Measurements from ENCODE around the gene IER3IP1. TPM values are rescaled to one million over a fixed set of nuclear protein-coding genes. Genes with fewer than 3 reads are reported as not detected.

The IER3IP1 gene
- total RNA-seq, 2 experiments from 2014 or later: 1.5 to 2.3 TPM

DNA sequence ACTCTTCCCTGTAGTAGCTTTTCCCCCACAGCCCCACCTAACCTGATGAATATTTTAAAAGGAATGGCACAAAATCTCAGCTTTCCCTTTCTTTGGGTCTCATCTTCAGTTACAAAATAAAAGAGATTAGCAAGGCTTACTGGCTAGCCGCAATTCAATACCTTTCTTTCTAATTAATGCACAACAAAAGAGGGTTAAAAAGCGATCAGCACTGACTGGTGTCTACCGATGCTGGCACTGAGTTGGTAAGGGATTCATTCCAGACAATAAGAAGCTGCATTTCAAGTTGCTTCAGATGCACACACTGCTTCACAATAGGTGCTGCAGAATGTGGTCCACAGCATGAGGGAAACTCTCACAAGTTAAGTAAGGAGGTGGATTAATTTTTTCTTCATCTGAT, 67.8 kb downstream of the IER3IP1 start:
- H3K4me3 Mint-ChIP-seq: no peak overlapping the region
- DNase-seq (no peak), ATAC-seq (ENCODE audit: poor library complexity) (no peak)
- TF ChIP-seq, protein P1, sequence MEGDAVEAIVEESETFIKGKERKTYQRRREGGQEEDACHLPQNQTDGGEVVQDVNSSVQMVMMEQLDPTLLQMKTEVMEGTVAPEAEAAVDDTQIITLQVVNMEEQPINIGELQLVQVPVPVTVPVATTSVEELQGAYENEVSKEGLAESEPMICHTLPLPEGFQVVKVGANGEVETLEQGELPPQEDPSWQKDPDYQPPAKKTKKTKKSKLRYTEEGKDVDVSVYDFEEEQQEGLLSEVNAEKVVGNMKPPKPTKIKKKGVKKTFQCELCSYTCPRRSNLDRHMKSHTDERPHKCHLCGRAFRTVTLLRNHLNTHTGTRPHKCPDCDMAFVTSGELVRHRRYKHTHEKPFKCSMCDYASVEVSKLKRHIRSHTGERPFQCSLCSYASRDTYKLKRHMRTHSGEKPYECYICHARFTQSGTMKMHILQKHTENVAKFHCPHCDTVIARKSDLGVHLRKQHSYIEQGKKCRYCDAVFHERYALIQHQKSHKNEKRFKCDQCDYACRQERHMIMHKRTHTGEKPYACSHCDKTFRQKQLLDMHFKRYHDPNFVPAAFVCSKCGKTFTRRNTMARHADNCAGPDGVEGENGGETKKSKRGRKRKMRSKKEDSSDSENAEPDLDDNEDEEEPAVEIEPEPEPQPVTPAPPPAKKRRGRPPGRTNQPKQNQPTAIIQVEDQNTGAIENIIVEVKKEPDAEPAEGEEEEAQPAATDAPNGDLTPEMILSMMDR (IDR thresholded peaks at IDR 0.05): no peak
- no peaks in the 10 kb centered on the region for H3K27me3 ChIP-seq (ENCODE audit: control insufficient read depth in 1 of 2, insufficient read depth in 2 of 2, low read length in 2 of 2)
- no peaks in the 10 kb centered on the region for H3K9me3 ChIP-seq (ENCODE audit: control insufficient read depth in 1 of 2, insufficient read depth in 1 of 2, low read length in 2 of 2)
- H3K27me3 Mint-ChIP-seq: no peaks in the 10 kb centered on the region
- no peak overlapping the region for H3K27ac ChIP-seq (ENCODE audit: low read depth in 1 of 2, low read length in 2 of 2)
- no peaks in the 10 kb centered on the region for H3K9me3 Mint-ChIP-seq
- CTCF ChIA-PET: no interaction called here
- peaks cover 45% of the 10 kb centered on the region for H3K36me3 ChIP-seq (ENCODE audit: insufficient read depth, low read length)
- H3K4me1 ChIP-seq (ENCODE audit: insufficient read depth, low read length): no peaks in the 10 kb centered on the region
- no peak overlapping the region for H3K4me3 ChIP-seq (ENCODE audit: low read length)
- H3K27ac Mint-ChIP-seq: no peak overlapping the region
- H3K4me1 Mint-ChIP-seq (ENCODE audit: low read depth): no peaks in the 10 kb centered on the region
- POLR2A ChIA-PET: no interaction called here
- intact Hi-C loops (cut with DNase I, micrococcal nuclease): no loop called here
- peaks cover 65% of the 10 kb centered on the region for H3K36me3 Mint-ChIP-seq (ENCODE audit: low read depth)

Other genes starting within 250 kb of the IER3IP1 start
- not detected for gene ELOA2, start 140.7 kb downstream of the IER3IP1 start, total RNA-seq
- 1 to 10 TPM; 7.3 to 8.9 TPM for gene HDHD2, start 25.9 kb downstream of the IER3IP1 start, total RNA-seq
- not detected for gene SKOR2, start 75.3 kb upstream of the IER3IP1 start, total RNA-seq

Data from CD4-positive, alpha-beta T cell (primary cell).